K562 (cell line): ENCODE results near the gene SLIT1. TPM values are rescaled to one million over a fixed set of nuclear protein-coding genes. Genes with fewer than 3 reads are reported as not detected.

Experiments used
- ATAC-seq: fragments of 200-7000 bp; cut with Tn5 transposase; 3 replicates; pipeline ENCODE4 v1.9.1; 2020; ENCODE audit warnings: moderate library complexity
- BruUV-seq: library from RNA; stranded (reverse); fragments of 400-500 nt; replicated peaks from 2 replicates; lab custom pipeline; 2021; lab: Mats Ljungman, UMichigan
- CTCF ChIA-PET: fragments of 300-600 bp; formaldehyde crosslinking; extraction: SDS; loops from one replicate; lab custom pipeline; 2021; ENCODE audit warnings: low intra/inter-chr PET ratio; lab: Yijun Ruan, JAX
- POLR2A ChIA-PET: fragments of 300-600, 350-650 bp; sonication (Branson Sonifier 250); formaldehyde crosslinking; extraction: SDS; loops from one replicate; lab custom pipeline; 2021; ENCODE audit warnings: antibody characterized with exemption, inconsistent platforms; lab: Yijun Ruan, JAX
- DNase-seq, 4 experiments: peaks; one replicate each; pipeline versions ENCODE4 v3.0.0 to v3.0.0-alpha.2; 2011 to 2018; ENCODE audit warnings: low spot score in 3 of 4, mixed read lengths in 3 of 4; ENCODE audit errors: extremely low read depth in 1 of 4
- FAIRE-seq: peaks from 2 replicates; lab custom pipeline; 2011; peaks lifted over from hg19 to GRCh38; lab: Jason Lieb, UNC
- H2AFZ ChIP-seq: 2 replicates; pipeline ENCODE4 v1.6.0; 2011; ENCODE audit warnings: low read depth, low read length, control low read depth, inconsistent platforms
- H3K27ac ChIP-seq: fragments of 200-600 bp; 3 replicates; pipeline ENCODE4 v1.8.0; 2011; ENCODE audit warnings: low read depth, mild to moderate bottlenecking, control low read depth, inconsistent platforms, low read length, moderate library complexity, mixed read lengths; ENCODE audit errors: extremely low read depth
- H3K27me3 ChIP-seq, 2 experiments: fragments of 300-600 bp in 1 of 2; 2 replicates in 1 of 2; 3 replicates in 1 of 2; pipeline versions ENCODE4 v1.6.0 to v1.8.0; 2011; ENCODE audit warnings: inconsistent platforms in 2 of 2, low read length in 2 of 2, mild to moderate bottlenecking in 1 of 2, mixed read lengths in 1 of 2, moderate library complexity in 1 of 2; ENCODE audit not compliant: control insufficient read depth in 2 of 2, insufficient read depth in 2 of 2
- H3K36me3 ChIP-seq: fragments of 300-600 bp; 3 replicates; pipeline ENCODE4 v1.8.0; 2011; ENCODE audit warnings: mild to moderate bottlenecking, low read length, inconsistent platforms; ENCODE audit not compliant: control insufficient read depth, insufficient read depth
- H3K4me1 ChIP-seq, 2 experiments: fragments of 200-600 bp in 1 of 2; replicated peaks in 1 of 2; 2 replicates in 1 of 2; 3 replicates in 1 of 2; pipeline versions ENCODE4 v1.5.1 to v1.8.0; 2011; ENCODE audit warnings: inconsistent platforms in 2 of 2, low read length in 2 of 2, mild to moderate bottlenecking in 1 of 2, mixed read lengths in 1 of 2, moderate library complexity in 1 of 2; ENCODE audit not compliant: control insufficient read depth in 2 of 2, insufficient read depth in 2 of 2
- H3K4me2 ChIP-seq: 2 replicates; pipeline ENCODE4 v1.6.1; 2011; ENCODE audit warnings: low read length, control low read depth, inconsistent platforms, mixed read lengths; ENCODE audit not compliant: insufficient read depth
- H3K4me3 ChIP-seq: fragments of 200-600 bp; sonication (generic), shearing (Covaris generic); 2 replicates; pipeline ENCODE4 v1.5.1; 2016; ENCODE audit warnings: control low read depth, inconsistent platforms
- H3K79me2 ChIP-seq: fragments of 200-600 bp; 3 replicates; pipeline ENCODE4 v1.8.0; 2011; ENCODE audit warnings: low read length, inconsistent platforms; ENCODE audit not compliant: control insufficient read depth, insufficient read depth
- H3K9ac ChIP-seq, 2 experiments: 2 replicates each; pipeline versions ENCODE4 v1.6.0 to v1.6.1; 2011; ENCODE audit warnings: low read depth in 2 of 2, low read length in 2 of 2, control low read depth in 1 of 2, inconsistent platforms in 1 of 2, mild to moderate bottlenecking in 1 of 2, mixed read lengths in 1 of 2; ENCODE audit not compliant: insufficient read depth in 1 of 2
- H3K9me1 ChIP-seq: one replicate; pipeline ENCODE4 v1.6.0; 2011; ENCODE audit warnings: inconsistent platforms, mild to moderate bottlenecking, low read length, moderate library complexity; ENCODE audit not compliant: control insufficient read depth, insufficient read depth
- H3K9me3 ChIP-seq: replicated peaks from 2 replicates; pipeline ENCODE4 v1.5.1; 2011; ENCODE audit warnings: low read depth, low read length, inconsistent platforms; ENCODE audit not compliant: control insufficient read depth, insufficient read depth
- H4K20me1 ChIP-seq: replicated peaks from 2 replicates; pipeline ENCODE4 v1.6.1; 2011; ENCODE audit warnings: low read length, inconsistent platforms, mixed read lengths; ENCODE audit not compliant: control insufficient read depth, insufficient read depth
- MEF2A ChIP-seq: IDR thresholded peaks from 2 replicates; pipeline ENCODE4 v1.6.1; 2011; ENCODE audit warnings: low read depth, mild to moderate bottlenecking, low read length, moderate library complexity; ENCODE audit not compliant: control insufficient read depth
- MLLT1 ChIP-seq, 2 experiments: fragments of 450-650 bp; IDR thresholded peaks; 2 replicates each; pipeline ENCODE4 v1.6.1; 2016
- PHF21A ChIP-seq: fragments of 450-650 bp; IDR thresholded peaks from 2 replicates; pipeline ENCODE4 v1.6.1; 2017; ENCODE audit warnings: low read depth, borderline replicate concordance
- PHTF2 ChIP-seq: fragments of 250-450 bp; sonication (Bioruptor Pico); IDR thresholded peaks from 2 replicates; pipeline ENCODE4 v1.5.0; 2021; ENCODE audit warnings: mild to moderate bottlenecking
- RBM34 ChIP-seq: fragments of 200-400 bp; formaldehyde crosslinking; IDR thresholded peaks from 2 replicates; pipeline ENCODE4 v1.6.1; 2018; ENCODE audit warnings: low read length, borderline replicate concordance; ENCODE audit not compliant: insufficient read depth
- SIX5 ChIP-seq, 2 experiments: IDR thresholded peaks; 2 replicates each; pipeline ENCODE4 v1.6.1; 2011; ENCODE audit warnings: low read length in 2 of 2, borderline replicate concordance in 1 of 2, low read depth in 1 of 2, mild to moderate bottlenecking in 1 of 2, moderate library complexity in 1 of 2; ENCODE audit not compliant: insufficient read depth in 1 of 2
- SRSF9 ChIP-seq: fragments of 200-400 bp; formaldehyde crosslinking; IDR thresholded peaks from 2 replicates; pipeline ENCODE4 v1.6.1; 2017; ENCODE audit warnings: low read depth, low read length, borderline replicate concordance
- TAF15 ChIP-seq: fragments of 200-400 bp; formaldehyde crosslinking; IDR thresholded peaks from 2 replicates; pipeline ENCODE4 v1.6.1; 2017; ENCODE audit warnings: mild to moderate bottlenecking, low read depth, low read length, moderate library complexity
- ZNF316 ChIP-seq: fragments of 450-650 bp; IDR thresholded peaks from 2 replicates; pipeline ENCODE4 v1.6.1; 2016
- WGBS: fragments of 100-300 bp; shearing (Covaris generic); methylation state at CpG from one replicate; pipeline ENCODE4 v1.1.6; 2016; ENCODE audit warnings: low coverage, mixed read lengths; ENCODE audit not compliant: insufficient coverage; ENCODE audit errors: missing lambda C conversion rate; 5-methylcytosine and 5-hydroxymethylcytosine counted together
- in situ Hi-C: fragments of 300-500 bp; cut with MboI; formaldehyde crosslinking; loops from 4 replicates; pipeline ENCODE4 v1.15.0; 2018; ENCODE audit warnings: inconsistent platforms, mixed read lengths
- intact Hi-C: fragments of 100-400 bp; cut with micrococcal nuclease; formaldehyde crosslinking; loops from 2 replicates; pipeline ENCODE4 v1.14.2; 2022
- polyA plus RNA-seq, 8 experiments: library from polyadenylated mRNA; depleted of rRNA in 4 of 8; stranded (reverse) in 5 of 8; unstranded in 3 of 8; fragments of >200 nt; fragmentation: Nextera tagmentation in 2 of 8; fragmentation: Illumina TruSeq in 1 of 8; extraction: Ambion mirVana in 2 of 8; extraction: Trizol in 1 of 8; gene quantifications; 2 replicates each; pipeline versions ENCODE4 v1.2.1 to v1.2.3, GENCODE V29; 2011 to 2014; ENCODE audit warnings: inconsistent platforms in 1 of 8, missing spikeins in 1 of 8
- total RNA-seq, 7 experiments: library from RNA; depleted of rRNA in 6 of 7; stranded (reverse); fragments of >200 nt in 6 of 7; fragmentation: Illumina TruSeq in 2 of 7; extraction: Trizol in 2 of 7; gene quantifications; 2 replicates each; pipeline versions ENCODE4 v1.2.1 to v1.2.3, GENCODE V29; 2011 to 2021; ENCODE audit warnings: low replicate concordance in 1 of 7

Gene SLIT1
- total and polyA plus RNA-seq, 9 of the 15 experiments (the other 6 are each of a cell fraction or from before 2014, with no cell fraction given), result 0.01 to 0.11 (median 0.04) TPM; not detected in 3

- Histone ChIP-seq H3K4me3 (no peak overlapping the region), H3K27me3 (peaks cover 5 to 45% of the 10 kb centered on the region in 2 experiments; a peak in 3 of 5 replicates), H3K9me3 (no peaks in the 10 kb centered on the region), H3K9me1 (no peaks in the 10 kb centered on the region), H3K27ac (no peak overlapping the region), H3K4me2 (no peak overlapping the region), H4K20me1 (no peaks in the 10 kb centered on the region), H3K4me1 (no peaks in the 10 kb centered on the region), H3K36me3 (no peaks in the 10 kb centered on the region), H3K9ac (no peak overlapping the region), H2AFZ (no peak overlapping the region), H3K79me2 (no peaks in the 10 kb centered on the region)
- POLR2A ChIA-PET, result interaction anchor here (0.6 to 1.5 kb wide), 3 partner anchors 18 to 108 kb away, joined by 3 to 4 read pairs (median 3); no protein-coding TSS in a partner anchor
- DNase-seq (no peak), FAIRE-seq (no peak), ATAC-seq (no peak)
- BruUV-seq, result no TSS peak
- WGBS, result under 1% methylated on average over 14 of the region's 23 CpGs
- in situ Hi-C loops, result no loop called here
- TF ChIP-seq ZNF316, result no peak
- TF ChIP-seq RBM34, result no peak
- no peak for TF ChIP-seq TAF15
- TF ChIP-seq MEF2A, result no peak
- no peak for TF ChIP-seq PHF21A
- no peak for TF ChIP-seq SIX5 (IDR thresholded peaks at IDR 0.05; ENCODE audit: borderline replicate concordance in 1 of 2, insufficient read depth in 1 of 2, low read depth in 1 of 2, low read length in 2 of 2)
- TF ChIP-seq PHTF2 (CRISPR knock-in tag), result no peak
- TF ChIP-seq MLLT1 (IDR thresholded peaks at IDR 0.05), result no peak
- TF ChIP-seq SRSF9, result no peak
- intact Hi-C loops, result no loop called here
- CTCF ChIA-PET, result no interaction called here
These were observed 89.3 kb downstream of the SLIT1 start for GRCh38 chr10:97096261-97097083.
